HT-29 (cell line): ENCODE data around the gene OR12D1. TPM values are rescaled to one million over a fixed set of nuclear protein-coding genes. Genes with fewer than 3 reads are reported as not detected.
A peak's percentile ranks its signal among the peaks of the same experiment; 100 is the strongest.
"Not testable (repeated sequence)": the region's sequence is repeated elsewhere in the genome, so short reads cannot be mapped to it uniquely, and the experiment has no call there.

Experiments
- DNase-seq: peaks from one replicate; pipeline ENCODE4 v3.0.0-alpha.2; 2015; ENCODE audit warnings: low spot score
- total RNA-seq: library from RNA; depleted of rRNA; stranded (reverse); fragments of >200 nt; shearing (Covaris generic); gene quantifications from 2 replicates; pipeline ENCODE4 v1.2.3, GENCODE V29; 2014; rRNA removed

The OR12D1 gene
- not detected in 2 replicates for total RNA-seq

- DNase-seq, result peak; percentile 8
Observed at GRCh38 chr6:29414588-29414987, at the start of gene OR12D1. OR12D1 (plus strand) TSS chr6:29414928.

DNA sequence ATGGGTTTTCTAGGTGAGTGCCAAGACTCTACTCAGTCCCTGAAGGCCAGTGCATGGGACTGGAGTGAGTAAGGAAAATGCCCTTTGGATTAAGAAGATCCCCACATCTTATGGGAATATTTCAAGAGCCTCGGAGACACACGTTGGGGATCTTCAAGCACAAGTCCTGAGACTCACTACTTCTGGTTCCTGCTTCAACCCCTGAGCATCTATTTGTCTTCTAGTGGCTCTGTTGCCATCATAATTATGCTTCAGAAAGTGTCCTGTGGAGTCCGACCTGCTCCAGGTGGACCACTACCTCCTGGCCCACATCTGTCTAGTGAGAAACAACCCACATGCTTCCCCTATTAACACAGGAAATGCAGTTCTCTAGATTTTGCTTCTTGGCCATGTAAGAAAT, 46.0 kb upstream of the OR12D1 start, which contains the start of gene OR5V1:
Gene OR5V1 (minus strand): TSS at position 101 of the 400 bp plus-strand sequence. CDS start 12,670 bp downstream, outside the sequence.
- DNase-seq, result no peak

DNA sequence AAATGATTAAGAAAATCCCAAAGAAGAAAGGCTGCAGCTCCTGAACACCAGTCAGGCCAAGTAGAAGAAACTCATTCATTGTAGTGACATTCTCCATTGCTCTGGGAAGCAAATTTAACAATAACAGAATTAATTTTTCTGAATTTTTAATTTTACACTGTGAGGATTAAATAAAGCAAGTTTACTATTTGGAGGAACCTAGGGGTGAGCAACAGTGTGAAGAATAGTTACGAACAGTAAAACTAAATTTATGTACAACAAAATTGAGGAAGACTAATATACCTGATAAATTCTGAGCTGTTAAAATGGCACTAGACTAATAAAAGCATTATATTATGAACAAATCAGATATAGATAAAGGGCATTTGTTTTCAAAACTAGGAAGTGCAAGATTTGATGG, 39.5 kb upstream of the OR12D1 start, which contains the start of gene OR12D3:
Gene OR12D3 (minus strand): TSS at position 101 of the 400 bp plus-strand sequence. CDS start 4 bp downstream, at position 97.
- DNase-seq, result no peak

GRCh38 chr6:29376003-29376402, 38.7 kb upstream of the OR12D1 start:
- peak; percentile 29 for DNase-seq

DNA sequence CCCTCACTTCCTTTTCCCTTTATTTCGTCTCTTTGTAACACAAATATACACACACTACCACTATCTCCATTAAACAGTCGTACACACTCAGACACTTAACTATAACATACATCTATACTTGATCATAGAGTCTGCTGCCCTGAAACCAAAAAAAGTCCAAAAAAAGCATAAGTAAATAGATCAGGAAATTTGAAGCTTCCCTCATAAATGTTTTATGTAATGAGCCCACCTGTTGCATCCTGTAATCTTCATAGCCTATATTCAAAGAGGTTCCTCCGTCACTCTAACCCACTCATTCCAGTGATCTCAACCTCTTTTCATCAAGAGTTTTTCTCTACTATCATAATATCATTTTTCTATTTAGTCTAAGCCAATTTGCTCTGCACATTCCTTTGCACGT, 26.2 kb upstream of the OR12D1 start:
- no peak for DNase-seq

- no peak for DNase-seq
Observed at GRCh38 chr6:29395331-29395730, 19.4 kb upstream of the OR12D1 start, which contains the start of gene OR12D2. OR12D2 (plus strand) TSS chr6:29395631; CDS start chr6:29396700, 1,069 bp downstream.

- no peak for DNase-seq
Observed at GRCh38 chr6:29399525-29399924, 15.2 kb upstream of the OR12D1 start.

DNA sequence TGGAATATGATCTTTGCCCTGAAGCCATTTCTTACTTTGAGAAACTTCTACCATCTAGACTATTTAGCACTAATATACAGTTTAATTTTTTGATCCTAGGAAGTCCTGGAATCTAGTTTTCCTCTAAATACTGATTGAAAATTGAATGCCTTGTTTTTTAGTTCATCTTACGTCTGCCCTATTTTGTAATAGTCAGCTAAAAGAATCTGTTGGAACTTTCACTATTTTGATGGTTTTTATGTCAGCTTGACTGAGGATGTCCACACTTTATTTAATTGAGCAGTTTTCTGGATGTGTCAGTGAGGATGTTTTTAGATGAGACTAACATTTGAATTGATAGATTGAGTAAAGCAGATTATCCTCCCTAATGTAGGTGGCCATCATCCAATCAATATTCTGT, 10.9 kb upstream of the OR12D1 start:
- DNase-seq, result no peak

- no peak for DNase-seq
Observed at GRCh38 chr6:29419516-29419915, 4.8 kb downstream of the OR12D1 start.

DNA sequence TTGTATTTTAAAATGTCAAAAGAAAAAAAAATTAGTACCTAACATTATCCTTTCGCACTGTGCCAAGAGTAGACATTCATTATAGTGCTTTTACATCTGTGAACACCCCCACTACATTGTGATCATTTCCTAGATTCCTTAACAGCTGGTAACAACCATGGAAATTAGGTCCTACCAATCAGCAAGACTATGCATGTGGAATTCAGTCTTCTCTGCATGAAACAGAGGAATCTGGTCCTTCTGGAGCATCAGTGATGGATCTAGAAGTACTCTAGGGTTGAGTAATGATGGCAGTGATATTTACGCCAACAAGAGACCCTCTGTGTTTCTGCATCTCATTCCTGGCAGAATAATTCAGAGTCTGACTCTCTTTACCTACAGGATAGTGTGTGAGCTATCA, 9.4 kb downstream of the OR12D1 start:
- DNase-seq, result no peak

DNA sequence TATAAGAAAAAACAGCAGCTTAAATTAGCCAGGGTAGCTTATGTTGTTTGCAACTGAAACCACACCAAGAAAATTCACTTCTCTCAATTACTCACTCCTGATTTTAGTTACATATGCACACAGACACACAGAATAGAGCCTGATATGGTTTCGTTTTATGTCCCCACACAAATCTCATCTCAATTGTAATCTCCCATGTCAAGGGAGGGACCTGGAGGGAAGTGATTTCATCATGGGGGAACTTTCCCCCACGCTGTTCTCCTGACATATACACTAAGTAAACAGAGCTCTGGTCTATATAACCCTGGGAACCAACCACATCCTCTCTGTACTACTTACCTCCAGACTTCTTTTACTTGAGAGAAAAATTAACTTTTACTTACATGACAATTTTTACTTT, 9.8 kb downstream of the OR12D1 start:
- no peak for DNase-seq

DNA sequence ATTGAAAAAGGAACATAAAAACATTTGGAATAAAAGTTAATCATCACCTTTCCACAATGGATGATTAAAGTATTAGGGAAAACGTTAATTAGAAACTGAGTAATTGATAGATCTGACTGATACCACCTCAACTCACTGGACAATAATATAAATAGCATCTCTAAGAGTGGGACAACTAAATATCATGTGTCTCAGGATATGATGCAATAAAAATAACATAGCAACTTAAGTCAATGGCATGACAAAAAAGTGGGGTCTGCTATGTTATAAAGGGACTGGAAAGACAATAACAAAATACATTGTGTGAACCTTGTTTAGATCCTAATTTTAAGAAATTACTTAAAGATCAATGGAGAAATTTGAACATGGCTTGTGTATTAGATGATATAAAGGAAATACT, 10.3 kb downstream of the OR12D1 start:
- DNase-seq, result no peak

GRCh38 chr6:29426654-29427053, 11.9 kb downstream of the OR12D1 start:
- peak; percentile 10 for DNase-seq

- DNase-seq, result not testable (repeated sequence)
Observed at GRCh38 chr6:29436730-29437129, 22.0 kb downstream of the OR12D1 start.

GRCh38 chr6:29439006-29439405, 24.3 kb downstream of the OR12D1 start, which contains the start of gene OR10C1:
OR10C1 (plus strand) TSS chr6:29439306; CDS start chr6:29440016, 710 bp downstream.
- DNase-seq, result no peak

DNA sequence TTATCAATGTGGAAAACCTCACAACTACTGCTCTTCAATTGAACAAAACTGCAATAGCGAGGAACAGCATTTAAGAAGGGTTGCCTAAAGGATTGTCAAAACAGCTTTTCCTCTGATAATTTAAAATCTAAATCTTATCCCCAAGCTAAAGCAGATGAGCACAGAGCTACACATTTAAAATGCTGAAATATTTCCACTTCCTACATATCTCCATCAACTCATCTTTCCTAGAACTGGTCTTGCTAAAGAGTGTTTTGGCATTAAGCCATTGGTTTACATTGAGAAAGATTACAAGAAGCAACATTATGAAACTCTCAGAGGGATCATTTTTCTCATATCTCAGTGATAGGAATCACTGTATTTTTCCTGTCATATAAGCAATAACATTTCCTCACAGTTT, 28.0 kb downstream of the OR12D1 start:
- no peak for DNase-seq

DNA sequence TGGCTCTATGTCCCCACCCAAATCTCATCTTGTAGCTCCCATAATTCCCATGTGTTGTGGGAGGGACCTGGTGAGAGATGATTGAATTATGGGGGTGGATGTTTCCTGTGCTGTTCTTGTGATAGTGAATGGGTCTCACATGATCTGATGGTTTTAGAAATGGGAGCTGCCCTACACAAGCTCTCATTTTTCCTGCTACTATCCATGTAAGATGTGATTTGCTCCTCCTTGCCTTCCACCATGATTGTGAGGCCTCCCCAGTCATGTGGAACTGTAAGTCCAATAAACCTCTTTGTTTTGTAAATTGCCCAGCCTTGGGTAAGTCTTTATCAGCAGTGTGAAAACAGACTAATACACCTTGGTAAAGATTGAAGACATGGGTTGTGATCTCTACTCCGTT, 29.3 kb downstream of the OR12D1 start:
- DNase-seq, result not testable (repeated sequence)

- DNase-seq, result no peak
Observed at GRCh38 chr6:29447670-29448069, 32.9 kb downstream of the OR12D1 start.

- no peak for DNase-seq
Observed at GRCh38 chr6:29451471-29452193, 36.9 kb downstream of the OR12D1 start.

GRCh38 chr6:29456971-29457370, 42.2 kb downstream of the OR12D1 start, which contains the start of the genes OR11A1 and OR2H1:
OR11A1 (minus strand) TSS chr6:29457071; CDS start chr6:29427641, 29,430 bp downstream.
OR2H1 (plus strand) TSS chr6:29457155; CDS start chr6:29461770, 4,615 bp downstream.
- DNase-seq, result no peak

DNA sequence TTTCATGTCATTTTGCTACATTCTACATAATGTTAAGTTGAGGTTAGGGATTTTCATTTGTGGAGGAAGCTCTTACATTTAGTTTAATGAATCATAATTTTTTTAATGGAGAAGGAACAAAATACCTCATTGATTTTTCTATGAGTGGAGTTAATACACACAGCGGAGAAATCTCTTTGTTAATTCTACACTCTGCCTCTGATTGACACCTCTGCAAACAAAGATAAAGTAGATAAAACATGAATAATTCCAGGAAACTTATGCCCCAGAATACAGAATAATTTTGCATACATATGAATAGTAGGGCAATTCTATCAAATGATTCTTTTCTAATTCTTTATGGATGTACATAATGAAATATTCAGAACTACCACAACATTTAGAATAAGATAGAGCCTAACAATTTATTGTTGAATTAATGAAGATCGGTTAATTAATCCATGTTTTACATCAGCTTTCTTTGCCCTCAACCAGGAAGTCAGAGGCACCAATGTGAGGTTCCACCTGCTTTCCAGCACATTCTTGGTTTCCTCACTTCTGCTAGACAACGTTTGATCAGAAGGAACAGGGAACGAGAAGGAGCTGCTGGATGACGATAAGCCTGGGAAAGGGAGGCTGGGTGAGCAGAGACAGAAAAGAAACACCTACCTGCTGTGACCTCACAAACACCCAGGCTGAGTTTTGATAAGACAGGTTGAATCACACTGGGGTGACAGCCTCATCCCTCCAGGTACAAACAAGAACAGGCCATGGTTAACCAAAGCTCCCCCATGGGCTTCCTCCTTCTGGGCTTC, 46.5 kb downstream of the OR12D1 start:
- no peak for DNase-seq

DNA sequence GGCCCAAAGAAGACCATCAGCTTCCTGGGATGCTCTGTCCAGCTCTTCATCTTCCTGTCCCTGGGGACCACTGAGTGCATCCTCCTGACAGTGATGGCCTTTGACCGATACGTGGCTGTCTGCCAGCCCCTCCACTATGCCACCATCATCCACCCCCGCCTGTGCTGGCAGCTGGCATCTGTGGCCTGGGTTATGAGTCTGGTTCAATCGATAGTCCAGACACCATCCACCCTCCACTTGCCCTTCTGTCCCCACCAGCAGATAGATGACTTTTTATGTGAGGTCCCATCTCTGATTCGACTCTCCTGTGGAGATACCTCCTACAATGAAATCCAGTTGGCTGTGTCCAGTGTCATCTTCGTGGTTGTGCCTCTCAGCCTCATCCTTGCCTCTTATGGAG, 47.3 kb downstream of the OR12D1 start:
- no peak for DNase-seq
